DMS 273 (cell line): ENCODE results near the gene MICAL2.

ENCODE experiments used
- DNase-seq: peaks from one replicate; lab custom pipeline; 2025; ENCODE audit not compliant: unreplicated experiment; lab: John Stamatoyannopoulos, UW

Gene MICAL2

DNA sequence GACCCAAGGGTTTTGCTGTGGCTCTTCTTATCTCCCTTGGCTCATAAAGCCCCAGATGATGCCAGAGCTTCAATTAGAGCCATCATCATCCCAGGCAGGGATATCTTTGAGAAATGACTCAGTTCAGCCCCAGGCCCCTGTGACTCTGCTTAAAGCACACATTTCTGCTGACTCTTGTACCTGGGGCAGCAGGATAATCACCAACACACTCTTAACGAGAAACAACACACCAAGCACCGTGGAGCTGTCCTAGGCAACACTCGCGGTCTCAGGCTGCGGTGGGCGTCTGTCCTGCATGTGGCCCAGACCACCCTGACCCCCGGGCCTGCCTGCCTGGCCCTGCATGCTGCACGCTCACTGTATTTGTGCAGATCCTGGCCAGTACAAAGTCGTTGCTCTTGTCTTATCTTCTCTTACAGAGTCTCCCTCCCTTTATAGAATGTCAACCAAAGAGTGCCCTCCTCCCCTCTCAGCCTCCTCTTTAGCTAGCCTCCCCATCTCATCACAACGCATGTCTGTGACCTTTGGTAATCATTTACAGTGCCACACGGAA is 152.8 kb downstream of the MICAL2 start:
- no peak for DNase-seq

DNA sequence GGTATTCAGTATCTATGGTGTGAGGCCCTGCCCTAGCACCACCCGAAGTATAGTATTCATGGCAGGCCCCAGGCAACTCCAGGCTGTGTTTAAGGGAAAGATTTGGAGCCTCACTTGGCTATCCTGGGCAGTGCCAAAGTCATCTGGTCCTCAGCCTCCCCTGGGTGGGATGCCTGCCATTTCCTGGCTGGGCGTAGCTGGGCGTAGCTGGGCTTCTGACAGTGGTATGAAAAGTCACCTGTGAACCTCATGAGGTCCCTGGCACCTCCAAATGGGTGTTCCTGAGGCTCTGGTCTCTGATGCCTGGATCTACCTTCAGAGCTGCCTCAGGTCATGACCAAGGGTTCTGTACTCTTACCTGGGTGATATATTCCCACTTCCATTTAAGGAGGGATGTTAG is 154.0 kb downstream of the MICAL2 start:
- no peak for DNase-seq

DNA sequence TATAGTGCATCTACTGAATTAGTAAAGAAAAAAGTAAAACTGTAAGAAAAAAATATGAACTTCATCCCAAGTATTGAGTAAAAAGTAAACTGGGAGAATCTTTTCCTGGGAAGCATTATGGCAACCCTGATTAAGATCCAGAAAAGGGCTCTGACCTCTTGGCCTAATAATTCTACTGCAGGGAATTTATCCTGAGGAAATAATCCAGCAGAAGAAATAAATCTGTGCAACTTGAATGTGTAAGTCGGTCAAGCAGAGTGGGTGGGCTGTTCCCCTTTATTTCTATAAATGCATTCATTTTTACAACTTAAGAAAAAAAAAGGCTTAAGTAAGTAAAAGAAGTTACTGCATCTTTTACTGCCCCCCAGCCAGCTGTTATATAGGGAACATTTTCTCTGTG is 155.7 kb downstream of the MICAL2 start:
- no peak for DNase-seq

DNA sequence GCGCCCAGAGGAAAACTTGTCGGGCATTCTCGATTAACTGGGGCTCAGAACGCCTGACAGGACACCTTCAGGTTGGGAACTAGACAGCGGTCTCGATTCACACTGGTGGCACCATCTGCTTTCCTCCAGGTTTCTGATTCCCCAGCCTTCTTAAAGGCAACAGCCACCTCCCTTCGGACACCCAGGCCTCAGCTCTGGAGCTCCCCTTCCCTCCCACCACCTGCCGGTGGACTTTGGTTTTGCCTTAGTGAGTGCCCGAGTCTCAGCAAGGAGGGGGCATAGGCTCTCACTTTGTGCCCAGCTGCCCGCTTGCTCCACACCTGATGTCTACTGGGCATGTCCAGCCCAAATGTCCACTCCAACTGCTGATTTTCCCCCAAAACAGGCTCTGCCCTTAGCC is 156.6 kb downstream of the MICAL2 start:
- DNase-seq = peak; percentile 5

DNA sequence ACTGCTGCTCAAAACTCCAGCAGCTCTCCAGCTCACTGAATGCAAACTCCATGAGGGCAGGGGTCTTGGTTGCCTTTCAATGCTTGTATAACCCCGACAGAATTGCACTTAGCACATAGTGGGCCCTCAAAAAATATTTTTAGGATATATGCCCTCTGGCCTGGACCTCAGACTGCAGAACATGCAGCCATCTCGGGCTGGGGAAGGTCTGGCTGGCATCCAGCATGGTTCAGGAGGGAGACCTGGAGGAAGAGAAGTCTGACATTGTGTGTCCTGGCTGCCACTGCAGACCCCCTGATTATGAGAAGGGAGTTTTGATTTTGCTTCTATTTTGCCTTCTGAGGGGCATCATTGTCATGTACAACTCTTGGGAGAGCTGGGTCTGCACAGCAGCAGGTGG is 157.5 kb downstream of the MICAL2 start:
- DNase-seq = no peak

DNA sequence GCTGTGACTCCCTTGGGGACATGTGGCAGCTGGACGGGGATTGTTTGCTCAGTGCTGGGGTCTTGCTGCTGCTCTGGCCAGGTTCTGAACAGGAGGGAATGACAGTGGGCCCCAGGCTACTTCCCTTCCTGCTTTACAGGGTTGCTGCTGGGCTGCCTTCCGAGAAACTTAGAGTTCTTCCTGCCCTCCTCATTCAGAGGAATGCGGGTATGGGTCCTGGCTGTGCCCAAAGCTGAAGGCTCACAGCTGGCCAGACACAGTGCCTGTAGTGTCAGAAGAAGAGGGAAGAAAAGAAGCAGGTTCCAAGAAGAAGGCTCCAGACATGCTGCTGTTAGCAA is 158.7 kb downstream of the MICAL2 start:
- DNase-seq = peak; percentile 12

DNA sequence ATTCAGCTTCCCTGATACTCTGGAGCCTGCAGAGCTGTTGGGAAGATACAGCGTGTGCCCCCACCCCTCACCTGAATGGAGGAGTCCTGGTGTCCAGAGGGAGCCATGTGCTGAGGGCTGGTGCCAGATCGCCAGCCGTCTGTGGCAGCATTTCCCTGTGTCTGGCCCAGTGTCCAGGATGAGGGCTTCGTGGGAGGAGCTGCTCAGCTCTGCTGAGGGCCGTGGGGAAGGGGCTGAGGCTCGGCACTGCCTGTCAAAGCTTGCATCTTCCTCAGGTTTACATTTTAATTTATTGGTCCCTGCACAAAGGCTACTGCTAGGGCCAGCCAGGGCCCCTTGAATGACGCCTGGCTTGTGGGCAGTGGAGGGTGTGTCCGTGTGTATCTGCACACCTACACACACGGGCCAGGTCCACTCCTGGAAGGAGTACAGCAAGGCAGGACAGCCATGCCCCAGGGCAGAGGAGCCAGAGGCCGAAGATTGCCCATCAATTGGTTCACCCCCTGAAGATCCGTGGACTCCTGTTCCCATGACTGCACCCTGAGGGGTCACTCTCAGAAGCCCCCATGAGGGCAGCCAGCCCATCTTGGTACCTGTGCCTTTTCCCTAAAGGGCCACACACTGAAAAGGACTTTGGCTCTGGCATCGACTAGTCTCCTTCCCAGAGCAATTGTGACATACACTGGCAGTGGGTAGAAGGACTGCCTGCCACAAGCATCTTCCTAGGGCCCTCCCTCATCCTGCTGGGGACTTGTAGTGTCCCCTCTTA is 159.2 kb downstream of the MICAL2 start:
- no peak for DNase-seq

DNA sequence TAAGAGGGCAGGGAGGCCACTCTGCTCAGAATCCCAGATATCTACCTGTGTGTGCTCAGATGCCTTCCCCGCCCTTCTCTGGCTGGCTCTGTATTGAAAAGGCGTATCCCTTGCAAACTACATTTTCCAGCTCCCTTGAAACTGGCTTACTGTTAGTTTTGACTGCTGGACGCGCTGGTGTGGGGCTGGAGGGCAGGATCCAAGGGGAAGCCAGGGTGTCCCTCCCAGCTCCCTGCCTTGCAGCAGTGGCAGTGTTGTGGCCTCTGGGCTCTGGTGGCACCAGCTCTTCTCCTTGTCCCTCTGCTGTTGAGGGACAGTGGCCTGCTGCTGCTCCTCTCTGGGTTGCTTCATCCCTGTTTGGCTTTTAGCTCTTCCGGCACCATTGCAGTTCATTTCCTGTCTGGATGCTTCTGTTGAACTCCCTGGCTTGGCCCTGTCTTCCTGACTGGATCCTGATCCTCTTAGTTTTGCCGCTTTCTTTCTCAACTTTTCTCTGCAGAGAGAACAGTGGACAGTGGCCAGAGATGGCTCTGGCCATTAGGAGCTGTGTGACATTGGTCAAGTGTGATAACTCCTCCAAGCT is 159.9 kb downstream of the MICAL2 start:
- no peak for DNase-seq

DNA sequence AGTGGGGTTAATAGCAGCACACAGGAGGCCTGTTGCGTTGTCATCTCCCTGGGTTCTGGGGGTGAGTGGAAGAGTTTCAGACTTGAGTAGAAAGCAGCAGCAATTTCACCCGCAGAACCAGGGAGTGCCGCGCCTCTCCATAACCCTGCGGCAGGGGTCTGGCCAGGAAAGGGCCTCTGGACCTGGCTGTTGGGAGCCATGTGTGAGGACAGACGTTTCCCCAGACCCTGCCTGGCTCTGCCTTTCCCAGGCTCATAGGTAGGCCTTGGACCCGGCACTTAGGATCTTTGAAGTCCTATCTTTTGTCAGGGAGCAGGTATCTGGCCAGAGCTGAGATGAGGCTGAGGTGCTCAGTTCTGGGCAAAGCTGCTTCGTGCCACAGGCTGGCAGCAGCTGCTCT is 160.4 kb downstream of the MICAL2 start:
- DNase-seq = no peak

DNA sequence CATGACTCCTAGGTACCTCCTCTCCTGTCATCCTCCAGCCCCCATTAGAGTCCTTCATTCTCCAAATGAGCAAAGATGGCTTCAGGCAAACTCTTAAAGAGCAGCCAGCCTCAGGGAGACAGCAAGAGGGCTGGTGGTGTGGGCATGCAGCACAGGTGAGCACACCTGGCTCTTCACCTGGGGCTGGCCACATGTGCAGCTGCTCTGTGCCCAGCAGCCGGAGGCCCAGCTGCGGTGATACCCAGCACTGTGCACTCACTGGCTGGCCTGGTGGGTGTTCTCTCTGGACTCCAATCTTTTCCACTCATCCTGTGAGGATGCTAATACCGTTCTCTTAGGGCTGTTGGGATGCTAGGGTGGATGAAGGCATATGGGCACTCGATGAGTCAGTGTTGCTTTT is 160.9 kb downstream of the MICAL2 start:
- no peak for DNase-seq

DNA sequence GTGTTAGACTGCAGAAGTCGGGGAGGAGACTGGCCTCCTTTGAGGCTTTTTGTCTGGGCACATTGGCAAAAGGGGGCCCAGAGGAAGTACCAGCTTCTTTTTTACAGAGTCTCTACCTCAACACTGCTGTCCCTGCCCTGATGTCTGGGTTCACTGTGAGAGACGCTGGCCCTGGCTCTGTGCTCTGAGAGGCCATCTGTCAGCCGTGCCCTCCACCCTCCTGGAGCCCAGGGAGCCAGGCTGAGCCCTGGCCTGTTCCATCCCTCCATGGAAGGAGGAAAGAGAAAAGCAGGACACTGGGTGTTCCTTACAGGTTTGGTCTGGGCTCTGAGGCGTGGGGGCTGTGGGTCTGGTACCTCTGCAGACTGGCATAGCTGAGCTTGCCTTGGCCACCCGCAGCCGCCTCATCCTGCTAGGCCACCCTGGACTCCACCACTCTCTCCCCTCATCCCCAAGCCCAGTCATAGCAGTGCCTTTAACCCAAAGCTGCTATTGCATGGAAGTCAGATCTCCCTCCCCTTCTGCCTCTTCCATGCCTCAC is 161.5 kb downstream of the MICAL2 start:
- peak; percentile 60 for DNase-seq

DNA sequence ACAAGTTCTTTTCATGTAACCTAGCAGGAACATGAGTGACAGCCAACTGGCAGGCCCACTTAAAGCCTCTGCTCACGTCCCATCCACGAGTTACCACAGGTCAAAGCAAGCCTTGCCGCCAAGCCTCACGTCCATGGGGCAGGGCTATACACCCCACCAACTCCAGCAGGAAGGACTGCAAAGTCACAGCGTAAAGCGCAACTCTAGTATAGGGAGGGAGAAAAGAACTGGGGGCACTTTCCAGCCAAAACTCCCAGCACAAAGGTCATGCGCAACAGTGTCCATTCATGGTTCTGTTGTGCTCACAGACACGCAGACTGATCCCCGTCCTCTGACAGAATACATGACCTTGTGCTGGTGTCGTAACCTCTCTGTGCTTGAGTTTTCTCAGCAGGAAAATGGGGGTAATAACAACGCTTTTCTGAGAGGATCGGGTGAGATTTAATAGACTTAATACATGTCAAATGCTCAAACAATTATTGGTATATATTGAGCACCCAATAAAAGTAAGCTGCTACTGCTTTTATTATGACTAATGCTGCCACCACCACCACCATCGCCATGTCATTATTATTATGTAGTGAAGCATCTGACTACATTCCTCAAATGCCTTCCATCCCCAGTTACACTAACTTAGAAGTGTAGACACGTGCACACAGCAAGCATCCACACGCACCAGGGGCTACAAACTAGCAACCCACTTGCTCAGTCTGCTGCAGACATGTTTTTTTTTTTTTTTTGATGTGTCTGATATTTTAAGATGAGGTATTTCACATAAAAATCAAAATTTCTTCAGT is 162.6 kb downstream of the MICAL2 start:
- no peak for DNase-seq

DNA sequence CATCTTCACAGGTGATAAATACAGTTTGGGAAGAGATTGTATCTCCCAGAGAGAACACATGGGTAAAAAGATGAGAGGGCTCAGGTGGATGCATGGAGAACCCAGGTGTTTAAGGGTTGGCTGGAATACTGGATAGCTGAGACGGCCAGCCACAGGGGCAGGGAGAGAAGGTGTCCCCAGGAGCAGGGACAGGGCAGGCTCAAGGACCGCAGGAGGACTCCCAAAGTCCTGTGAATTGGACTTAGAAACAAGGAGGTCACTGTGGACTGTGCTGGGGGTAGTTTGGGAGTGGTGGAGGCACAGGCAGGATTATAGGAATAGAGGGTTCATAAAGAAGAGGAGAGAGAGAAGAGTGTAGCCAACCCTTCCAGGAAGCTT is 163.2 kb downstream of the MICAL2 start:
- DNase-seq = no peak

DNA sequence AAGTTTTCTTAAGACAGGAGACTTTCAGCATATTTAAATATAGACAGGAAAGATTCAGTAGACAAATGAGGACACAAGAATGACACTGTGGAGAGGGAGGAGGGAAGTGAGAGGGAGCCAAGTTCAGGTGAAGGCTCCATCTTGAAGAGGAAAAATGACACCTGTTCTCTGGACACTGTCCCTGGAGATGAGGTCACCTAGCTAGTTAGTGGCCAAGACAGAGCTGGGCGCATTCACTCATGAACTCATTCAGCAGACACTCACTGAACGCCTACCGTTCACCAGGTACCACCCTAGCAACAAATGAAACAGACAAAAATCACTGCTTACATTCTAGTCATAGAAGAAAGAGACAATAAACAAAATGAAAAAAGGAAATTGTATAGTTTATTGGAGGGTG is 163.7 kb downstream of the MICAL2 start:
- DNase-seq = no peak

DNA sequence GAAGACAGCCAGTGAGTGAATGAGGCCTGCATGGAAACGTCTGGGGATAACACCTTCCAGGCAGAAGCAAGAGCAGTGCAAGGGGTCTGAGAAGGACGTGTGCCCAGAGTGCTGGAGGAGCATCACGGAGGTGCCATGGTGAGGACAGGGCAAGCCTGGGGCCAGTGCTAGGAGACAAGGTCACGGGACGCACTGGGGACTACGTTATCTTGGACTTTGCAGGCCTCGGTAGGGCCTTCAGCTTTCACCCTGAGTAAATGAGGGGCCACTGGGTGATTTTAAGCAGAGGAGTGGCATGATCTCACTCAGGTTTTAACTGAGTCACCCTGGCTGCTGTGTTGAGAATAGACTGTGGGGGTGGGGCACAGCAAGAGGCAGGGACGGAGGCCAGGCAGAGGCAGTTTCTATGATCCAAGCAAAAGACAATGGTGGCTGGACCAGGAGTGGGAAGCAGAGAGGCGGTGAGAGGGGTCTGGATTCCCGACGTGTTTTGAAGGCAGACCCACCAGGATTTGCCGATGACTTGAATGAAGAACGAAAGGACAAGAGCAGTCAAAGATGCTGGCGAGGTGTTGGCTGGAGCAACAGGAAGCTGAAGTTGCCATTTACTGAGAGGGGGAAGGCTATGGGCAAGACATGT is 164.3 kb downstream of the MICAL2 start:
- DNase-seq = no peak

DNA sequence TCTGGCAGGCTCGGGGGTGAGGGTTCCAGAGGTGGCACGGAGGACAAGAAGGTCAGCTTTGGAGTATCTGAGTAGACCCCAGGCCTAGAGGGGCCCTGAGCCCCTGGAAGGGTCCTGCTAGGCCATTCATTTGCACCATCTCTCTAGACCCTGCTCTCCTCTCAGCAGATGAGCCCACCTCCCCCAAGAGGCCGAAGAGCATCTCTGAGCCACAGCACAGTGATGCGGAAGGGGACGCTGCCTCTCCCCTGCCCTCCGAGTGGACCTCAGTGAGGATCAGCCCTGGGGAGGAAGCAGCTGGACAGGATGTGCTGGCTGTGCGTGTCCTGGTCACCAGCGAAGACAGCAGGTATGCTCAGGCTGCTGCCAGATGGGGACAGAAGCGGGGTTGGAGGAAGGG is 165.4 kb downstream of the MICAL2 start:
- DNase-seq = no peak

DNA sequence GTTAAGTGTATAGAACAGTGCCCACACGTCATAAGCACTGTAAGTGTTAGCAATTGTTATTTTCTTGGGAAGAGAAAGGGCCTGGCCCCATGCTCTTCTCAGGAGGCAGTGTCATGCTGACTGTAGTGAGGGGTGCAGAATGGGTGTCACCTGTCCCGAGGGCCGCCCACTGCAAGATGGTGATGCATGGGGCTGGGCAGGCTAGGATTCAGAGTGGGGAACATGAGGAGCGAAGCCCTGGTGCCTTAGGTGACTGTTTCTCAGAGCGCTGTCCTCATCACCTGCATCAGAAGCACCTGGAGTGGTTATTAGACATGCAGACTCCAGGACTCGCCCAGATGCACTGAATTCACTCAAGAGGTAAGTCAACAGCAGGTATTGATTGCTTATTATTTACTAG is 166.0 kb downstream of the MICAL2 start:
- DNase-seq = no peak

DNA sequence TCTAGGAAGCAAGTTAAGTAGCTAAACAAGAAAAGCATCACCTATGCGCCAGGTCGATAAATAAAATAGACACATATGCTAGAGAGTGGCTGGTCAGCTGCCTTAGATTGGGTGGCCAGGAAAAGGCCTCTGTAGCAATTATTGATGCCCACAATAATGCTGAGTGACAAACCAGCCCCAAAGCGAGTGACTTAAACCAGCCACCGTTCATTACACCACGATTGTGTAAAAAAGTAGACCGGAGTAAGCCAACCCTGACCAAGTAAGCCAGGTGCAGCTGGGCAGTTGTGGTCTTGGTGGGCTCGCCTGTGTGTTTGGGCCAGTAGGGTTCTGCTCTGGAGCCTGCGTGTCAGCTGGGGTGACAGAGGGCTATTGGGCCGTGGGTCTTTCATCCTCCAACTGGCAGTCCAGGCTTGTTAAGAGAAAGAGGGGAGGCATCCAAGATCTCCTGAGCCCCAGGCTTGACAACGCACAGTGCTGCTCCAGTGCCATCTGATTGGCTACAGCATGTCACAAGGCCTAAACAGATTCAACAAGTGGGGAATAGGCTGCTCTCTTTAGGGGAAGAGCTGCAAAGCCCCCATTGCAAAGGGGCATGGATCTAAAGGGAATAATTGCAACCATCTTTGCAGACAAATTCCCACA is 166.6 kb downstream of the MICAL2 start:
- no peak for DNase-seq

DNA sequence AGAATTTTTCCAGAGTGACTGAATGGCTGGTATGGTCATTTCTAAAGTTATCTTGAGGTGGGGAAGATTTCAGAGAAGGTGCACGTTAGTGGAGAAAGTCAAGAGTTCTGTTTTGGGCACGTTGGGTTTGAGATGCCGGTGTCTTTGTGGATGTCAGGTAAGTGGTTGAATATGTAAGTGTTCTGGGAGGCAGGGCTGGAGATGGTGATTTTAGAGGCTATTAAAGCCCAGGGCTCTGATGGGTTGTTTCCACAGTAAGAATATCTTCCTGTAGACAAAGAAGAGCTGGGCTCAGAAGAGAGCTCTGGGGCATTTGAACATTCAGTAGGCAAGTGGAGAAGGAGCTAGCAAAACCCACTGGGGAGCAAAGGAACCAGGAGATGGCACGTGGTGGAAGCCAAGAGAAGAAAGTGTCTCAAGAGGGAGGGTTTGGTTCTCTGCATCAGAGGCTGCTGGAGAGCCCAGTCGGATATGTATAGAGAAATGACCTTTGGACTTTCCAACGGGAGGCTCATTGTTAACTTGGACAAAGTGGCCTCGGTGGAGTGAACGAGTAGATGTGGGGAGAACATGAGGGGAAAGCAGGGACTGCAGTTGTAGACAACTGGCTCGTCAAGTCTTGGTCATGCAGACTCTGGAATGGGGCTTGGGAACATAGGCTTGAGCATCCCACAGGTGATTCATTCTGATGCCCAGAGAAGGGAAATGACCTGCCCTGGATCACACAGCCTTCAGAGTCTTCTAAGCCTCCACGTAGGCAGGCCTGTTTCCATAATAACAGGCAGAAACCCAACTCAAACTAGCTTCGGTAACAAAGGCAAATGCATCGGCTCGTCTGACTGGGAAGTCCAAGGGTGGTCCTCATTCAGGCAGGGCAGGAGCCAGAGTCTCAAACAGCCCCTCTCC is 168.6 kb downstream of the MICAL2 start:
- no peak for DNase-seq

DNA sequence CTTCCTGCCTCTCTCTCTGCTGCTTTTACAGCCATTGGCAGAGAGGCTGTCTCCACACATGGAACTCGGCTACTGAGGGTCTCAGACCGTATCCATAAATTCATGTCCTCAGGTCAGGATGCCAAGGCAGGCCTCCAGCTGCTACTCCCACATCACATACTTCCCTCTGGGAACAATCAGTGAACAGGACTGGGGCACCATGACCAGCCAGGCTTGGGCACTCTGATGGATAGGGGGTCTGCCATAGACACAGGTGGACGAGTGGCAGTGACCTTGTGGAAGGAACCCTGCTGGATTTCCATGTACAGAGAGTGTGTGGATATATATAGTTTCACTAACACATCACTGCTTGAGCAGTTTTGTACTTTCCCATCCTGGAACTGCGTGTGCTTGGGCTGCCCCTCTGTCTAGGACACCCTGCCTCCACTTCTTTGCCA is 169.3 kb downstream of the MICAL2 start:
- no peak for DNase-seq
